Measurements from ENCODE around the gene MLLT3. TPM values are rescaled to one million over a fixed set of nuclear protein-coding genes. Genes with fewer than 3 reads are reported as not detected.

MLLT3 gene
- total RNA-seq, 1 donor from 2014 or later, result 50.7 TPM

DNA sequence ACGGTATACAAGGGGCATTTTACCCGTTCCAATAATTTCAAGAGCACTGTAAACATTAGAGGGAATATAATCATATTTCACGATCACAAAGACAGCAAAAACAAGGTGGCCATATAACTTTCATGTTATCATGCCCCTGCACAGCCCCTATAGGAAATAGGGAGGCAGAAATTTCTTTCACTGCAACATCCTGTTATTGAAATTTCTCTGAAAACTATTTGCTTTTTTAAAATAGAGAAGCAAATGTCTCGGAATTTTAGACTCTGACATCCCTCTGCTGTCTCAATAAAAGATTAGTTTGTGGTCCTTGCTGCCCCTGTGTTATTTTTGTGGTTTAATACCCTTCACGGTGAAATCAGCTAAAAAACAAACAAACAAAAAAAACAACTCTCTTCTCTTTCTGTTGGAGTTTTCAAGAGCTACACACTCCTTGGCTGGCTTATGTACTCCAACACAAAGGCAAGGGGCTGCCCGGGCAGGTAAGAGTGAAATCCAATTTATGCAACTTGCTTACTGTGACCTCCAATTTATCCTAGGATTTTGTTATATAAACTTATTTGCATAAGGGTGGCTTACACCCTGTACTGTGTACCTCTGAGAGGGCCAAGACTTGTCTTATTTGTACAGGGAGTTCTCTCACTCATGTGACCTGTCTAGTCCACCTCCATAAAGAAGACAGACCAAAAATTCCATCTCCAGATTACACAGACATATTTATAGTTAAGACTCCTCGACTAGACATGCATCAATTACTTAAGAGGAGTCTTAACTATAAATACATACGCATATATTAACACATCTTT, 223.6 kb downstream of the MLLT3 start:
- intact Hi-C loops (cut with micrococcal nuclease), result no loop called here

DNA sequence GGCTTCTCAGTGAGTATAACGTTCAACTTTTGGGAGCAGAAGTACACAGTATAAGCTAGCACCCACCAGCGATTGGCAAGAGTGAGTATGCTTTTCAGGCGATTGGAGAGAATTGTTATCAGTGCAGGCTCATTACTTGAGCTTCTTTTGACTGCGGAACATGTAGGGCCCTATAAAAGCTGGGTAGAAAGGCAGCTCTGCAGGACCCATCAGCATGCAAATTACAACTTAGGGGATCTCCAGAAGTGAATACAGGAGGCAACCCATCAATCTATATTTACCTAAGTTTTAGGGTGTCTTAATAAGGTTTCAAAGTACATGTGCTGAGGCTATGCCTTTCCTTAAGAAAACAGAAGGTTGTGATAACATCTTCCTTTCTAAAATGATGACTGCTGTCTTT, 225.0 kb downstream of the MLLT3 start:
- intact Hi-C loops (cut with micrococcal nuclease), result no loop called here

DNA sequence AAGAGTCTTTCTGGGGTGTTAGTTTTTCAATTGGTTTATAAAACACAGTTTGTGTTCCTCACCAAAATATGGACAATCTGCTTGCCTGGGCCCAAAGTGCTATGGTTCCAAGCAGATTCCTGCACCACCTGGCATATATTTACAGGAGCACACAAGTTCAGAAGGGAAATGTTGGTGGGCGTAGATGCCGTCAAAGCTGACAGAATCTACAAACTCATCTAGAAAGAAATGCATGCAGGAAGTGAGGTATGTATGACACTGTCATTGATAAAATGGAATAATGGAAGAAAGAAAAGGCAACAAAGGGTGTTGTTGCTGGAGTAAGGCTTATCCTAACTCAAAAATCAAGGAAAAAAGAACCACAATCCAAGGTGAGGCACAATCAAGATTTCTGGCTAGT, 225.8 kb downstream of the MLLT3 start:
- intact Hi-C loops (cut with micrococcal nuclease), result no loop called here

DNA sequence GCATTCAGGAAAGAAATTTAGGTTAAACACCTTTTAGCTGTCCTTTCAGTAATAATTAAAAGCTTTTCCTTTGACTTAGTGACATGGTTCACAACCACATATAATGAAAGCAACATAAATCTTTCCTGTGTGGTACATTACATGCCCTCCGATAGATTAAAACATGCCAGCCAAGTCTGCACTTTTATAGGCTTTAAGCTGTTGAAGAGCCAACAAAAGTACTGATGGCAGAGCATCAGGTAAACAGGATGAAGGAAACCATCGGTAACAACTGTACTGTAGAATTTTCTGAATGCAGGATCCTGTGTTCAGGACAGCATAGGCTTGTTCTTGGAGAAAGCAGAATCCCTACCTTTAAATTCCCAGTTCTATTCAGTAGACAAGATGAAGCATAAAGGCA, 226.6 kb downstream of the MLLT3 start:
- intact Hi-C loops (cut with micrococcal nuclease), result no loop called here

DNA sequence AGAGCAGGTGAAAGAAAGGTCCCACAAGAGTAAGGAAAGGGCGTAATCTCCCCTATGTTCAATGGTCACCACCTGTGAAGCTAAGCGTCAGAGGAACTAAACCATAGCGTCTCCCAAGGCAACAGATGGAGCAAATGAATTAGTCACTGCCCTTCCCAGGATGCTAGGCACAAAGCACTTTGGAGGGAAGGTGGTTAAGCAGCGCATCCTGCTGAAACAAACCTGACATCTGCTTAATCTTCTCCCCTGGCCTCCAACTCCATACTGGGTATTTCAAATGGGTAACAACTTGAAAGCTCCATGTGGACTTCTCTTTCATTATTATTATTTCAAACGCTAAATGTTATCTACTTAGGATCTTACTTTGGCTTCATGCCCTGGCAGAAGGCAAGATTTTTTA, 227.3 kb downstream of the MLLT3 start:
- intact Hi-C loops (cut with micrococcal nuclease), result no loop called here

DNA sequence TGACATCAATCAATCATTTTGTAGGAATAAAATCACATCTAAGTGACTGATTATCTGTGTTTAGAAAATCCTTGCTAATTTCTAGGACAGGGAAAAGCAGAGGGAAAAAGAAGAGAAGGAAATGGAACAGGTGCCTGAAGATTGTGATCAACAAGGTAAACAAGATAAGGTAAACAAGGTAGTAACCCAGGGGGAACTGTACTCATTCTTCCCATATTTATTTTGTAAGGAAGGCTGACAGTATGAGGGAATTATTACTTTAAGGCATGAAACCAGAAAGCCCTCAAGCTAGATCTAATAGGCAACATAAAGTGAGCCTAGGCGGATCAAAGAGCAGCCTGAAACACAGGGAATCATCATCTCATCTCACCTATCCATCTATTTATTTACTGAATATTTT, 231.1 kb downstream of the MLLT3 start:
- intact Hi-C loops (cut with micrococcal nuclease), result no loop called here

DNA sequence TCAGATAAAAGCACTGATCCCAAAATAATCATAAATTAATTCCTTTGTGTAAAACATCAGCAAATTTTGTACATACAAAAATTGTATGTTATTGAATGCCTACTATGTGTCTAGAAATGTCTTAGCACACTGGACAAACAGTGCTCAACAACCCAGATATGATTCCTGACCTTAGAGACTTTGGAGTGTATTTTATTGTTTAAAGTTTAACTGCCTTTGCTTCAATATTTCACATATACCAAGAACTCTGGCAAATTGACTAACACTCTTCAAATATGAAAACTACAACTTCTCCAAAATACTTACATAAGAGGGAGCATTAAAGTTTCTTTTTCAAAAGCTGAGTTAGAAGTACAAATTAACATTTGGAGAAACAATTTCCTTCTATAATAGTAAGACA, 231.9 kb downstream of the MLLT3 start:
- intact Hi-C loops (cut with micrococcal nuclease), result no loop called here

DNA sequence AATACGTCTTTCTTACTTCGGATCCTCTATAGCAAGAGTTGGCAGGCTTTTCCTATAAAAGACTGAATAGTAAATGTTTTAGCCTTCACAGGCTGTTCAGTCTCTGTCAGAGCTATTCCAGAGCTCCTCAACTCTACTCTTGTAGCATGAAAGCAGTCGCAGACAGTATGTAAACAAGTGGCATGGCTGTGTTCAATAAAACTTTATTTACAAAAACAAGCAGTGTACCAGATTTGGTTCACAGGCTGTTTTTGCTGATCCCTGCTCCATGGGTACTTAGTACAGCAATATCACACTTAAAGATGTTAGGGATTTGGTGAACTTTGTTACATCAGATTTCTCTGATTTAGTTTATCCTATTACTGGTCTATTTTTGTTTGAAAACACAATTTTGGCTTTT, 235.2 kb downstream of the MLLT3 start:
- intact Hi-C loops (cut with micrococcal nuclease), result no loop called here

DNA sequence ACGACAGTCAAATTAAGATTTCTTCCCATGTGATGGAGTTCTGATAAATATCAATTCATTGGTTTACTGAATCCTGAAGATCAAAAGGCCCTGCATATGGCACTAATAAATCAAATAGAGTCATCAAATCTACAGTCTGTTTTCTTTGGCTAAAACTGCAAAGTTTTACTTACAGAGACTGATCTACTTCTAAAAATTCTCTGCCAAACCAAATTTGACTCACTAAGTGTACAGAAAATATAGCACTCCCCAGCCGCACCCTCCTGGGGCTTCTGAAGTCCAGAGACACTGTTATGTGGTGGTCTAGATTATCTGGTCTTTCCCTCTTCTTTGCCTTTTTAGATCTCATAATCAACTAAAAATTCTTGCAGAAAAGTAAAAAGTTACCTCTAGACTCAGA, 237.7 kb downstream of the MLLT3 start:
- intact Hi-C loops (cut with micrococcal nuclease), result loop anchor here (5.0 kb wide), 1 partner anchor 1068 kb away; no protein-coding TSS in a partner anchor

DNA sequence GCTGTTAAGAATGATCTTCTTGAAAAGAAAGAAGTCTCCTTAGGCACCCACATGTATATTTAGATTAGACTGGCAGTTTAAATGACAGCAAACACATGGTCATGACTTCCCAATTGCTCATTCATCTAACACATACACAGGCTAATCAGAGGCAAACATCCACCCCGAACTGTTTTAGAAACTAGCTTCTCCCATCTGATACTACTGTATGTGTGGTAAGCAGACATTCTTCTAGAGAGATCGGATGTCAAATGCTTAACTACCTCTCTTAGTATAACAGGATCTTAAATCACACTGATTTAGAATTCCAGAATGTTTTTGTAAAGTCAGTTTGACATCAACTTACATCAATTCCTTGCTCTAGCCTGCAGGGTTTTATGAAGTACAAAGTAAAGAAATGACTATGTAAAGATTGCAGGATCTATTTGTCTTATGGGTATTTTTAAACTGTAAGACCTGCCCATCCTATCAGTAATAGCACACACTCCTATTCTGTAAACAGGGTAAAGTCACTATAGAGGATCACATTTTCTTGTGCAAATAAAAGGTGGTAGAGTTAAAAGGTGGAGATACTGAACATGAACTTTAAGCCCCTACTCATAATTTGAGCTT, 239.7 kb downstream of the MLLT3 start:
- intact Hi-C loops (cut with micrococcal nuclease), result loop anchor here (5.0 kb wide), 1 partner anchor 1070 kb away; no protein-coding TSS in a partner anchor

DNA sequence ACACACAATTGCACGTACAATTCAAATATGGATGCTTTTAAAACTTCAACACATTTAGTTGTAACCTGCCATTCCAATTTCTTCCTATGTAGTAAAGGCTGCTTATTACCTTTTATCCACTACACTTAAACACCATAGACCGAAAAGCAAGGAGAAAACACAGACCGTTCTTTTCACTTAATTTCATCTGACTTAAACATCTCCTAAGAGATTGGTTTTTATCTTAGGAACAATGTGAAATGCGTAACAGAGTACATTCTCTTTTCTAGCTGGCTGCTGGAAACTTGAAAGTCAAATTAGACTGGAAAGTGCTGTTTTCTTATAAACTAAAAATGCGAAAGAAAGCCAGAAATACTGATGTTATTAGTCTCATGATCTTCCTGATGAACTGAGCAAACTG, 241.8 kb downstream of the MLLT3 start:
- intact Hi-C loops (cut with micrococcal nuclease), result loop anchor here (5.0 kb wide), 1 partner anchor 1072 kb away; no protein-coding TSS in a partner anchor

DNA sequence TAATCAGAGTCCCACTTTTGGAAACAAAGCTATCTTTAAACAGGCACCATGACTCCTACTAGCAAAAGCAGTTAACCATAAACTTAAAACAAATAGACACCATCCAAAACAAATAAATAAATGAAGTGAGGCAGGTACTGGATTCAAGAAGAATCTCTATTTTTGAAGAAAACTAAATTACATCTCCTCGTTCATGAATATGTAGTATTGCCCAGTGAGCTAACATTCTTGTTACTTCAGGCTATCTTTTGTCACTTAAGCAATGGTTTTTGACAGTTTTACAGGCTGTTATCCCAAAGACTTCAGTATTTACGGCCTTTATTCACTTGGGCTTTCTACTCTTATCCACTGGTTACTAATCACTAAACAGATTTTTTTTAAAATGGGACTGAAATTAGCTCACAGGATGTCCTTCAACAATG, 242.5 kb downstream of the MLLT3 start:
- intact Hi-C loops (cut with micrococcal nuclease), result loop anchor here (5.0 kb wide), 2 partner anchors 242 to 1072 kb away; partner anchors contain the start of gene MLLT3

DNA sequence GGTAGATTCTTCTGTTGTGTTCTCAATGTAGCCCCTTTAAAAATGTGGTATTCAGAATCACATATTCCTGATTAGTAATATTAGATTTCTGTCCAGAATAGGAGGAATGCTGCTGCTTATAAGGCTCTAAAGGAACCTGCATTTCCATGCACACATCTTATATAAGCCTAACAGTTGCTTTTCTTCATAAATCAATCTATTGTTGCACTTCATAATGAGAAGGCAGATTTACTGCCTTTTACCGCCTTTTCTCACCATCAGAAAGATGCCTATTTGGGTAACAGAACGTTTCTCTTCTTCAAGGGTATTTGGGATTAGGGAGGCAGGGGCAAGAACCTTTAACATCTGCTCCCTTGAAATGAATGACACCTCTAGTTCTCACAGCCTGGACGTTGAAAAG, 243.4 kb downstream of the MLLT3 start:
- intact Hi-C loops (cut with micrococcal nuclease), result loop anchor here (5.0 kb wide), 1 partner anchor 243 kb away; the partner anchor contains the start of gene MLLT3

DNA sequence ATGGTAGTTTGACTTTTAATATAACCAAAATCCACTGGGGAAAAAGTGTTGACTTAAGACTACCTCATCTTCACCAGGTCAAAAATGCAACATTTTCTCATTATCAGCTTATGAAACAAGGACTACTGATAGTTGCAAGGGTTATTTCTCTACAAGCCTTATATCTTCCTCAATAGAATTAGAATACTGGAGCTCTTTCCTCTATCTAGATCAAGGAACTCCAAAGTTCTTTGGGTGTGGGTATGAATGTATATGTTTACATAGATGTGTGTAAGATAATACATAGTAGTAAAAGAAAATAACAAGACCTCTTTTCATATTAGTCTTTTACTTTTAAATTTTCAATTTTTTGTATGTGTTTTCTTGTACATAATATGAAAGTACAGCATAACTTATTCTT, 244.5 kb downstream of the MLLT3 start:
- intact Hi-C loops (cut with micrococcal nuclease), result loop anchor here (2.0 to 5.0 kb wide), 2 partner anchors 17 to 245 kb away; partner anchors contain the start of gene MLLT3

DNA sequence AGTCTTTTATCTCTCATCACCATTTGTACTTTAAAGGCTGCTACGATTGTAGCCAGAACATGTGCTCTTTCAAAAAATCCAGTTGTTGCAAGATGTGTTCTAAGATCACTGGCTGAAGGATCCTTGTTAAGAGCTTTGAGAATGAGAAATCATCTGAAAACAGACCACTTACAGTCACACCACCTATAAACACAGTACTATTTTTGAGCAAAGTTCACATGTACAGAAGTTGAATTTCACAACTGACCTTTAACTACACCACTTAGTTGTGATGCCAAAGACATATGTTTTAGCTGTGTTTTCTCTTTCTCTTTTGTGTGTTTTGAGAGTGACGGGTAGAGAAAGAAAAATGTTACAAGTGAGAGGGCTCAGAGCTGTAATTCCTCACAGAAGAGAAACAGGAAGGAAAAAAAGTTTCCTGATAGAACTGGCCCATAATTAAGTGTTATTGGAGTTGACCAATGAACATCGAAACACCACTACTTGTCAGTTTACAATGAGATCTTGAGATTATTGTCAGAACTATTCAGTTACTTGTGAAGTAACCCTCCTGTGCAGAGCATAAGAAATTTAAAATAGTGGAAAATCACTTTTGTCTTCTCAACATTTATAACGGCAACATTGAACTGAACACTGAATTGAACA, 245.4 kb downstream of the MLLT3 start:
- intact Hi-C loops (cut with micrococcal nuclease), result loop anchor here (2.0 to 5.0 kb wide), 2 partner anchors 16 to 245 kb away; partner anchors contain the start of gene MLLT3

DNA sequence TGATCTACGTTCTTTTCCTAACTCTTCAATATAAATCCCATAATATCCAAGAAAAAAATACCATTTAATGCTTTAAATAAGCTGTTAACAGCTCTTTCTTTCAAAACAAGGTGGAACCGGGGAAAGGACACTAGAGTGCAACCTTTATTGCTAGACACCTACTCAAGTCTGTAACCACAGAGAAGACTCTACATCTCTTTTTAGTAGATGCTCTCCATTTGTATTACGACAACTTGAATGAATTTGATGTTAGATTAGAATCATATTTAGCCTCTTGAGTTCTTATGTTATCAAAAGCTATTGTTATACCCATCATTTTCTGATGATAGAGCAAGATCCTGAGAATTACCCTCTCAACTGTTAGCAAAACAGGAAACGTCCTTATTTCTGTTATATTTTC, 246.3 kb downstream of the MLLT3 start:
- intact Hi-C loops (cut with micrococcal nuclease), result loop anchor here (2.0 to 5.0 kb wide), 2 partner anchors 15 to 246 kb away; partner anchors contain the start of gene MLLT3

DNA sequence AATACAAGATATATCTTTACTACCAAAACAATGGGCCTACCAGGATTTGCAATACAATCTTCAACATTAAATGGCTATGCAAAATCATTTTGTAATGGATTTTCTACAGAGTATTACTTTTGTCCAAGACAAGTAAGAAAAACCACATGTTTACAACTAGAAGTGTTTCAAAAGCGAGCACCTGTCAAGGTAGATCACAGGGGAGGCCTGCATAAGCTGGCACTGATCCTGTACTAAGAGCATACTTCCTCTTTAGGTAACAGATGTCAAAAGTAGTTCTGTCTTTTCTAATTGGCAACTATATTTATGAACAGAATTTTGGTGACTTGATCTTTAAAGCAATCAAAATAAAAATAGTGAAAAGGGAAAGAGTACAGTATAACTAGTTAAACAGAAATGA, 249.0 kb downstream of the MLLT3 start:
- intact Hi-C loops (cut with micrococcal nuclease), result no loop called here

DNA sequence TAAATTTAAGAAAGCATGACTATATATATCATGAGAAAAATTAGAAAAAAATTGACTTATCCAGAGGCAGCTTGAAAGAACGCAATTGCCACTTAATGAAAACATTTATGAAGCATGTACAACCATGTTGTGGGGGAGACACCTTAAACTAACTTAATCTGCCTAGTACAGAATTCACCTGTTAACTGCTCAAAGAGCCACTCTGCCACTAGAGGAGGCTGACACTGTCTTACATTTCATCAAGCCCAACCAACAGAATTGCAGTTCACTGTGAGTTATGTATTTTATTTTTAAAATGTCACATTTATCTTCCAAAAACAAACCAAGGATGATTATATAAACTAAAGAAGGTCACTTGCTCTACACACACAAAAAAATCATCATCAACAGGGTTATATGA, 252.9 kb downstream of the MLLT3 start:
- intact Hi-C loops (cut with micrococcal nuclease), result no loop called here

DNA sequence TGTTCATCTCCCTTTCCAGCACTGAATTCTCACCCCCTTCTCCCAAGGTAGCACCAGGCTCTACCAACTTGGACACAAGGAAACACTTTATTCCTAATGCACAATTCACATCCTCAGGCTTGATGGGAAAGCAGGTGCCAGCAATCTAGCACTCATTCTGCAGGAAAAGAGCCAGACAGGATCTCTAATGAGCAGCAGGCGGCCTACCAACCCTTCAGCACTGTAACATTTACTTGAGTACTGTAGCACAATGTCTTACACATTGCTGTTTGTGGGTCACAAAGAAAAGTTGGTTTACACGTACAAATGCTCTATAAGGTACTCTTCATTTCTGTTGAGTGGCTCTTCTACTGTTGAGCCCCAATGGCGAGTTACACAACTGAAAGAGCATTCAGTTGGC, 254.4 kb downstream of the MLLT3 start:
- intact Hi-C loops (cut with micrococcal nuclease), result no loop called here

DNA sequence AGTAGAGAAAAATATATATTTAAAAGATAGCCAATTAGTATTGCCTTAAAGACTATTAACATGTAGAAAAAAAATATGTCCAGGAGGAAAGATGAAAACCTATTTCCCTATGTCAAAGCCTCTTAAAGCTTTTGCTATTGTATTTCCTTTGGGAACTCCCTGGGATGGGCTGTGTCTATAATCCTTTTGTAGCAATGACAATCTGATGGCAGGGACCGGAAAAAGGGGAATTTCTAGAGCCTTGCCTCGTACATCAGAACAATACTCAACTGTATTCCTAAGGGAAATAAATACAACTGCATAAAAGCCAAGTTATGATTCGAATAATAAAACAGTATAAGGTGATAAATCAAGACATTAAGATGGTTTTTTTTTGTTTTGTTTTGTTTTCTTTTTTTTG, 257.3 kb downstream of the MLLT3 start:
- intact Hi-C loops (cut with micrococcal nuclease), result loop anchor here (5.0 kb wide), 1 partner anchor 57 kb away; no protein-coding TSS in a partner anchor

DNA sequence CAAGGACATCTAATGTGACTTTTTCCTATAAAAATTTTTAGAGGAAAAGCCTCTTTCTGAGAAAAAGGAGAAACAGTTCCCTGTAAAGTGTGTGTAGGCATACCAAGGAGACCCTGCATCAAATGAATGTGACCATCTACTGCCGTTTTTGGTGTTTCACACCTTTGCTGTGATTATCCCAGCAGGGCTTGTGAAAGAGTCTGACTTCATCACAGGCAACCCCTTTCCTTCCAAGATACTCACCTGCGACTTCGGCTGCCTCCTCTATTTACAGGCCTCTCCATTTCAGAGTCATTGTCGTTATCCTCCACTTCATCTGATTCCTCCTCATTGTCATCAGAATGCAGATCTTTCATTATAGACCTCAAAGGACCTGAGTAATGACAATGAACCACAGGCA, 259.1 kb downstream of the MLLT3 start:
- intact Hi-C loops (cut with micrococcal nuclease), result loop anchor here (5.0 kb wide), 1 partner anchor 59 kb away; no protein-coding TSS in a partner anchor

Measured in T-helper 1 cell treated with Interleukin-12 subunit alpha and Interleukin-12 subunit beta and Interleukin-4 antibody, amounts not matched to agents 30 ng/mL and 1 ng/mL, for 36 hours (primary cell).